A549 treated with Hydrocortisone at 1 μM for 4 hours (cell line): Measurements from ENCODE around the gene SLC17A1. TPM values are rescaled to one million over a fixed set of nuclear protein-coding genes. Genes with fewer than 3 reads are reported as not detected.

Source experiments
- total RNA-seq: library from RNA; stranded (reverse); fragments of 200-300 nt; extraction: Qiagen RNA extraction; gene quantifications from 5 replicates; pipeline ENCODE4 v1.2.3, GENCODE V29; 2022

SLC17A1 gene, protein sequence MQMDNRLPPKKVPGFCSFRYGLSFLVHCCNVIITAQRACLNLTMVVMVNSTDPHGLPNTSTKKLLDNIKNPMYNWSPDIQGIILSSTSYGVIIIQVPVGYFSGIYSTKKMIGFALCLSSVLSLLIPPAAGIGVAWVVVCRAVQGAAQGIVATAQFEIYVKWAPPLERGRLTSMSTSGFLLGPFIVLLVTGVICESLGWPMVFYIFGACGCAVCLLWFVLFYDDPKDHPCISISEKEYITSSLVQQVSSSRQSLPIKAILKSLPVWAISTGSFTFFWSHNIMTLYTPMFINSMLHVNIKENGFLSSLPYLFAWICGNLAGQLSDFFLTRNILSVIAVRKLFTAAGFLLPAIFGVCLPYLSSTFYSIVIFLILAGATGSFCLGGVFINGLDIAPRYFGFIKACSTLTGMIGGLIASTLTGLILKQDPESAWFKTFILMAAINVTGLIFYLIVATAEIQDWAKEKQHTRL
- not detected in 5 replicates for total RNA-seq

DNA sequence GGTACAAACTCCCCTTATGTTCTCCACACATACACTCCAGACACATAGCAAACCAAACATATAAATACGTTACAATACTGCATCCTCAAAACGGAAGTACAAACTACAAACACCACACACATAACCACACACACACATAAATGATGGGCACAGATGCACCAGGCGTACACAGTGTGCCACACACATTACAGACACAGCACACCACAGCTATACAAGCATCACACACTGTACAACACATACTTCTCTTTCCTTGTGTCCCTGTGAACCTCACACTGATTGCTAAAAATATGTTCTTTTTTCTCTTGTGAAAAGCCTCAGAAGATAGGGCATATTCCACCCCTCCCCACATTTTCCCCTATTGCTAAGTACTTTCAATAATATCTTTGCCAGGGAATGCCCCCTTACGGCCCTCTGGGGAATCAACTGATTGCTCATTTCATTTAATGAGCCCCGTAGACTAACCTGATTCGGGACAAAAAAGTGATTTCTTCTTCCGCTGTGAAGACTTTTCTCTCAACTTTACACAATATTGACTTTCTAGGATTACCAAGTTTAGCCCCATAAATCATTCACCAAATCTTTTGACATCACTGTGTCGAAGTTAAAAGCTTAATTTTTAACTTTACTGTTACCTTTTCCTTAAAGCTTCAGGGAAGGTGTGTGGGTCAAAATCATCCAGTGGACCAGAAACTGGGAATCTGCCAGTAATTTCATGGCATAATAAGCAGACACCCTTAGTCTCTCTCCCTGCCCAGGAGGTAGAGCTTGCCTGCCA, at the start of gene SLC17A1:
TSS of gene SLC17A1 (minus strand) at position 521 of the 775 bp plus-strand sequence. CDS start 1,495 bp downstream, outside the sequence.

DNA sequence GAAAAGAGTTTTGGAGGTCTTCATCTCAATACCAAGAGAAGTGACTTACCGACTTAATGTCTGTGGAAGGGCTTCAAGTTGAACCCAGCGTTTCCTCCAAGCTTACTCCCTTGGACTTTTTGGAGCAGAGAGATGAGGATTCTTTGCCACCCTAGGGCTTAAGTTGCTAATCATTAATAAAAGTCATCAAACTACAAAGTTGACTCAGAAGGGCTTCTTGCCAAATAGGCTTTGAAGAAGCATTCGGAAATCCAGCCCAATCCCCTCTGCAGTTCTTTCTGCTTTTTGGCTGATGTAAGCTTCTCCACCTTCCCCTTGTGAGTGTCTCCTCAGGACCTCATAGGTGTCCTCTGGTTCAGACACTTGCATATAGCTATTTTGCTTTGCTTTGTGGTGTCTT, 42.3 kb upstream of the SLC17A1 start, which contains the start of gene SLC17A3:
TSS of gene SLC17A3 (minus strand) at position 126 of the 400 bp plus-strand sequence. CDS start 5,856 bp downstream, outside the sequence.

GRCh38 chr6:25754535-25754934, 77.3 kb downstream of the SLC17A1 start, which contains the start of gene SLC17A4:
Gene SLC17A4 (plus strand): TSS chr6:25754742. CDS start chr6:25761963, 7,221 bp downstream.

Other genes with a start within 250 kb of the SLC17A1 start
- 0.17 to 0.36 TPM (median 0.21 TPM) in 5 replicates for gene SCGN, start 179.8 kb downstream of the SLC17A1 start, total RNA-seq
- not detected in 5 replicates for gene SLC17A4, start 77.3 kb downstream of the SLC17A1 start, total RNA-seq
- 0.70 to 1.1 TPM (median 1.0 TPM) in 5 replicates for gene SLC17A3, start 42.2 kb upstream of the SLC17A1 start, total RNA-seq
- not detected in 5 replicates for gene SLC17A2, start 98.6 kb upstream of the SLC17A1 start, total RNA-seq
- gene TRIM38, start 130.8 kb upstream of the SLC17A1 start, total RNA-seq = 1.4 to 2.2 TPM (median 1.8 TPM) in 5 replicates